ENCODE results near the gene BNC2. TPM values are rescaled to one million over a fixed set of nuclear protein-coding genes. Genes with fewer than 3 reads are reported as not detected.
A peak's percentile ranks its signal among the peaks of the same experiment; 100 is the strongest.

Gene BNC2
- total RNA-seq, 1 donor = 53.9 TPM

GRCh38 chr9:16750553-16750952 lies 119.9 kb downstream of the BNC2 start:
- TF ChIP-seq CTCF (IDR thresholded peaks at IDR 0.05; ENCODE audit: extremely low read depth, low read depth, low read length) = no peak
- Histone ChIP-seq H4K20me1 (ENCODE audit: insufficient read depth, low read length) (peaks cover 21% of the 10 kb centered on the region), H3K9me3 (ENCODE audit: low read depth, low read length) (no peaks in the 10 kb centered on the region), H3K79me2 (ENCODE audit: insufficient read depth, low read length) (peaks cover 64% of the 10 kb centered on the region), H3K27ac (ENCODE audit: low read depth, low read length) (no peak overlapping the region), H3K36me3 (ENCODE audit: insufficient read depth, low read length) (no peaks in the 10 kb centered on the region), H3K4me1 (ENCODE audit: insufficient read depth, low read length) (no peaks in the 10 kb centered on the region), H3K4me2 (ENCODE audit: insufficient read depth, low read length) (no peak overlapping the region), H3K4me3 (ENCODE audit: insufficient read depth, low read length) (no peak overlapping the region), H2AFZ (ENCODE audit: low read length) (no peak overlapping the region), H3K27me3 (ENCODE audit: insufficient read depth, low read length) (no peaks in the 10 kb centered on the region)
- peak; percentile 65 for DNase-seq (ENCODE audit: insufficient read length, low spot score, missing footprints)

GRCh38 chr9:16745359-16745758 lies 125.1 kb downstream of the BNC2 start:
- no peak overlapping the region for H3K27ac ChIP-seq (ENCODE audit: low read depth, low read length)
- H3K4me2 ChIP-seq (ENCODE audit: insufficient read depth, low read length) = no peak overlapping the region
- H2AFZ ChIP-seq (ENCODE audit: low read length) = no peak overlapping the region
- no peaks in the 10 kb centered on the region for H3K9me3 ChIP-seq (ENCODE audit: low read depth, low read length)
- no peaks in the 10 kb centered on the region for H3K27me3 ChIP-seq (ENCODE audit: insufficient read depth, low read length)
- peaks cover 57% of the 10 kb centered on the region for H3K79me2 ChIP-seq (ENCODE audit: insufficient read depth, low read length)
- no peak for TF ChIP-seq CTCF (IDR thresholded peaks at IDR 0.05; ENCODE audit: extremely low read depth, low read depth, low read length)
- peaks cover 9% of the 10 kb centered on the region for H4K20me1 ChIP-seq (ENCODE audit: insufficient read depth, low read length)
- H3K36me3 ChIP-seq (ENCODE audit: insufficient read depth, low read length) = no peaks in the 10 kb centered on the region
- DNase-seq (ENCODE audit: insufficient read length, low spot score, missing footprints) = no peak
- H3K4me1 ChIP-seq (ENCODE audit: insufficient read depth, low read length) = peaks cover 11% of the 10 kb centered on the region
- no peak overlapping the region for H3K4me3 ChIP-seq (ENCODE audit: insufficient read depth, low read length)

- Histone ChIP-seq H3K4me1 (ENCODE audit: insufficient read depth, low read length) (peaks cover 11% of the 10 kb centered on the region), H3K79me2 (ENCODE audit: insufficient read depth, low read length) (peaks cover 61% of the 10 kb centered on the region), H3K27ac (ENCODE audit: low read depth, low read length) (peak overlapping the region; percentile 34), H4K20me1 (ENCODE audit: insufficient read depth, low read length) (peaks cover 16% of the 10 kb centered on the region), H3K27me3 (ENCODE audit: insufficient read depth, low read length) (no peaks in the 10 kb centered on the region), H3K9me3 (ENCODE audit: low read depth, low read length) (no peaks in the 10 kb centered on the region), H3K4me2 (ENCODE audit: insufficient read depth, low read length) (peak overlapping the region; percentile 49), H2AFZ (ENCODE audit: low read length) (no peak overlapping the region), H3K4me3 (ENCODE audit: insufficient read depth, low read length) (no peak overlapping the region), H3K36me3 (ENCODE audit: insufficient read depth, low read length) (no peaks in the 10 kb centered on the region)
- peak; percentile 78 for DNase-seq (ENCODE audit: insufficient read length, low spot score, missing footprints)
- TF ChIP-seq CTCF (IDR thresholded peaks at IDR 0.05; ENCODE audit: extremely low read depth, low read depth, low read length) = no peak
Observed at GRCh38 chr9:16744394-16744793, 126.1 kb downstream of the BNC2 start.

- H3K79me2 ChIP-seq (ENCODE audit: insufficient read depth, low read length) = peaks cover 65% of the 10 kb centered on the region
- H3K27me3 ChIP-seq (ENCODE audit: insufficient read depth, low read length) = no peaks in the 10 kb centered on the region
- no peak for DNase-seq (ENCODE audit: insufficient read length, low spot score, missing footprints)
- H2AFZ ChIP-seq (ENCODE audit: low read length) = no peak overlapping the region
- no peak overlapping the region for H3K4me2 ChIP-seq (ENCODE audit: insufficient read depth, low read length)
- H4K20me1 ChIP-seq (ENCODE audit: insufficient read depth, low read length) = peaks cover 16% of the 10 kb centered on the region
- H3K9me3 ChIP-seq (ENCODE audit: low read depth, low read length) = no peaks in the 10 kb centered on the region
- H3K27ac ChIP-seq (ENCODE audit: low read depth, low read length) = no peak overlapping the region
- no peak for TF ChIP-seq CTCF (IDR thresholded peaks at IDR 0.05; ENCODE audit: extremely low read depth, low read depth, low read length)
- H3K4me3 ChIP-seq (ENCODE audit: insufficient read depth, low read length) = no peak overlapping the region
- H3K36me3 ChIP-seq (ENCODE audit: insufficient read depth, low read length) = no peaks in the 10 kb centered on the region
- H3K4me1 ChIP-seq (ENCODE audit: insufficient read depth, low read length) = peaks cover 11% of the 10 kb centered on the region
Observed at GRCh38 chr9:16743375-16743774, 127.1 kb downstream of the BNC2 start.
